ENCODE measurements around the gene MET. TPM values are rescaled to one million over a fixed set of nuclear protein-coding genes. Genes with fewer than 3 reads are reported as not detected.

MET gene
- polyA plus RNA-seq, 1 donor from 2014 or later, result not detected

- Histone ChIP-seq H3K4me2 (ENCODE audit: low read length) (peak overlapping the region; percentile 56), H3K27me3 (ENCODE audit: insufficient read depth, low read depth, low read length) (no peaks in the 10 kb centered on the region), H3K36me3 (ENCODE audit: insufficient read depth, low read length) (no peaks in the 10 kb centered on the region), H3F3A (ENCODE audit: insufficient read depth, low read length, poor library complexity, severe bottlenecking) (no peaks in the 10 kb centered on the region), H3K9me3 (ENCODE audit: low read length) (no peaks in the 10 kb centered on the region), H3K4me3 (ENCODE audit: low read length) (peak overlapping the region; percentile 10), H4K20me1 (ENCODE audit: insufficient read depth) (no peaks in the 10 kb centered on the region), H3K9ac (ENCODE audit: low read length) (no peak overlapping the region), H2AFZ (ENCODE audit: low read depth, low read length) (no peak overlapping the region), H3K79me2 (replicated peaks; ENCODE audit: insufficient read depth, low read length) (no peaks in the 10 kb centered on the region), H3K9me2 (ENCODE audit: insufficient read depth, low read length) (no peaks in the 10 kb centered on the region), H3K27ac (ENCODE audit: low read length) (no peak overlapping the region)
- TF ChIP-seq EZH2 (IDR thresholded peaks at IDR 0.05; ENCODE audit: borderline replicate concordance, insufficient read depth, low read length, poor library complexity, severe bottlenecking) (no peak), MXI1 (conservative IDR thresholded peaks at IDR 0.05; ENCODE audit: poor library complexity, severe bottlenecking) (no peak), SMC3 (conservative IDR thresholded peaks at IDR 0.05; ENCODE audit: poor library complexity) (no peak), CTCF (IDR thresholded peaks at IDR 0.05; ENCODE audit: poor library complexity, severe bottlenecking) (no peak), RAD21 (conservative IDR thresholded peaks at IDR 0.05) (no peak), EP300 (conservative IDR thresholded peaks at IDR 0.05; ENCODE audit: poor library complexity, severe bottlenecking) (no peak), REST (IDR thresholded peaks at IDR 0.05; ENCODE audit: borderline replicate concordance) (no peak), POLR2AphosphoS5 (IDR thresholded peaks at IDR 0.05) (no peak), TAF1 (IDR thresholded peaks at IDR 0.05; ENCODE audit: low read depth) (no peak)
These were observed 91.0 kb downstream of the MET start for GRCh38 chr7:116762971-116763370.

- no peaks in the 10 kb centered on the region for H3K9me2 ChIP-seq (ENCODE audit: insufficient read depth, low read length)
- no peak overlapping the region for H3K9ac ChIP-seq (ENCODE audit: low read length)
- H3K4me3 ChIP-seq (ENCODE audit: low read length), result peak overlapping the region; percentile 10
- no peak overlapping the region for H2AFZ ChIP-seq (ENCODE audit: low read depth, low read length)
- H3K9me3 ChIP-seq (ENCODE audit: low read length), result no peaks in the 10 kb centered on the region
- no peaks in the 10 kb centered on the region for H3K27me3 ChIP-seq (ENCODE audit: insufficient read depth, low read depth, low read length)
- no peaks in the 10 kb centered on the region for H4K20me1 ChIP-seq (ENCODE audit: insufficient read depth)
- peak; percentile 34 for TF ChIP-seq POLR2AphosphoS5 (IDR thresholded peaks at IDR 0.05)
- TF ChIP-seq RAD21 (conservative IDR thresholded peaks at IDR 0.05), result no peak
- TF ChIP-seq EP300 (conservative IDR thresholded peaks at IDR 0.05; ENCODE audit: poor library complexity, severe bottlenecking), result peak; percentile 70
- H3F3A ChIP-seq (ENCODE audit: insufficient read depth, low read length, poor library complexity, severe bottlenecking), result no peaks in the 10 kb centered on the region
- H3K79me2 ChIP-seq (replicated peaks; ENCODE audit: insufficient read depth, low read length), result no peaks in the 10 kb centered on the region
- peak overlapping the region; percentile 56 for H3K4me2 ChIP-seq (ENCODE audit: low read length)
- no peaks in the 10 kb centered on the region for H3K36me3 ChIP-seq (ENCODE audit: insufficient read depth, low read length)
- H3K27ac ChIP-seq (ENCODE audit: low read length), result no peak overlapping the region
These were observed 91.7 kb downstream of the MET start for GRCh38 chr7:116763647-116764046.

GRCh38 chr7:116766881-116767280, 94.9 kb downstream of the MET start:
- H3F3A ChIP-seq (ENCODE audit: insufficient read depth, low read length, poor library complexity, severe bottlenecking), result no peaks in the 10 kb centered on the region
- no peak overlapping the region for H2AFZ ChIP-seq (ENCODE audit: low read depth, low read length)
- H3K27ac ChIP-seq (ENCODE audit: low read length), result peak overlapping the region; percentile 11
- no peak overlapping the region for H3K4me3 ChIP-seq (ENCODE audit: low read length)
- no peaks in the 10 kb centered on the region for H3K36me3 ChIP-seq (ENCODE audit: insufficient read depth, low read length)
- no peaks in the 10 kb centered on the region for H3K9me2 ChIP-seq (ENCODE audit: insufficient read depth, low read length)
- H3K9ac ChIP-seq (ENCODE audit: low read length), result no peak overlapping the region
- H3K9me3 ChIP-seq (ENCODE audit: low read length), result no peaks in the 10 kb centered on the region
- H4K20me1 ChIP-seq (ENCODE audit: insufficient read depth), result no peaks in the 10 kb centered on the region
- no peaks in the 10 kb centered on the region for H3K79me2 ChIP-seq (replicated peaks; ENCODE audit: insufficient read depth, low read length)
- no peaks in the 10 kb centered on the region for H3K27me3 ChIP-seq (ENCODE audit: insufficient read depth, low read depth, low read length)
- no peak overlapping the region for H3K4me2 ChIP-seq (ENCODE audit: low read length)
- no peak for TF ChIP-seq EZH2 (IDR thresholded peaks at IDR 0.05; ENCODE audit: borderline replicate concordance, insufficient read depth, low read length, poor library complexity, severe bottlenecking)
- TF ChIP-seq EP300 (conservative IDR thresholded peaks at IDR 0.05; ENCODE audit: poor library complexity, severe bottlenecking), result no peak
- no peak for TF ChIP-seq TAF1 (IDR thresholded peaks at IDR 0.05; ENCODE audit: low read depth)
- TF ChIP-seq MXI1 (conservative IDR thresholded peaks at IDR 0.05; ENCODE audit: poor library complexity, severe bottlenecking), result no peak
- no peak for TF ChIP-seq SMC3 (conservative IDR thresholded peaks at IDR 0.05; ENCODE audit: poor library complexity)
- TF ChIP-seq POLR2AphosphoS5 (IDR thresholded peaks at IDR 0.05), result no peak
- TF ChIP-seq REST (IDR thresholded peaks at IDR 0.05; ENCODE audit: borderline replicate concordance), result no peak
- no peak for TF ChIP-seq CTCF (IDR thresholded peaks at IDR 0.05; ENCODE audit: poor library complexity, severe bottlenecking)
- TF ChIP-seq RAD21 (conservative IDR thresholded peaks at IDR 0.05), result no peak
